B cell (primary cell): ENCODE measurements around the gene FOXK1. TPM values are rescaled to one million over a fixed set of nuclear protein-coding genes. Genes with fewer than 3 reads are reported as not detected.

Experiments
- ATAC-seq: fragments of 200-7000 bp; cut with Tn5 transposase; one replicate; pipeline ENCODE4 v1.10.0; 2021; ENCODE audit warnings: low read depth, mild to moderate bottlenecking, moderate number of reproducible peaks, moderate library complexity
- CTCF ChIA-PET: fragments of 350-600 bp; sonication (Branson Sonifier 250); formaldehyde crosslinking; loops from one replicate; lab custom pipeline; 2021; ENCODE audit warnings: antibody characterized with exemption, inconsistent platforms; lab: Charles Lee
- POLR2A ChIA-PET: fragments of 350-600 bp; sonication (Branson Sonifier 250); formaldehyde crosslinking; loops from one replicate; lab custom pipeline; 2021; ENCODE audit warnings: antibody characterized with exemption; lab: Charles Lee
- DNase-seq: peaks from one replicate; pipeline ENCODE4 v3.0.0; 2013
- H2AFZ ChIP-seq: 2 replicates; pipeline ENCODE4 v1.6.1; 2012; ENCODE audit warnings: mild to moderate bottlenecking, low read depth, low read length; ENCODE audit not compliant: insufficient read depth, poor library complexity, severe bottlenecking
- H3K27ac ChIP-seq, 2 donors: 1 replicate in 1 of 2; 2 replicates in 1 of 2; pipeline ENCODE4 v1.5.1; 2012 to 2013; ENCODE audit warnings: low read length in 2 of 2, mild to moderate bottlenecking in 2 of 2, moderate library complexity in 1 of 2
- H3K27me3 ChIP-seq, 4 experiments: fragments of 200-600 bp in 1 of 4; sonication (generic) in 1 of 4; replicated peaks in 1 of 4; 1 replicate in 2 of 4; 2 replicates in 2 of 4; pipeline versions ENCODE4 v1.6.1 to v1.7.0; 2013 to 2016; ENCODE audit warnings: low read length in 3 of 4, mild to moderate bottlenecking in 2 of 4, mixed read lengths in 1 of 4, moderate library complexity in 1 of 4; ENCODE audit not compliant: insufficient read depth in 4 of 4, control insufficient read depth in 3 of 4; ENCODE audit errors: control extremely low read depth in 1 of 4
- H3K36me3 ChIP-seq, 2 experiments: replicated peaks in 1 of 2; 1 replicate in 1 of 2; 2 replicates in 1 of 2; pipeline versions ENCODE4 v1.6.1 to v1.7.1; 2013; ENCODE audit warnings: low read length in 1 of 2; ENCODE audit not compliant: insufficient read depth in 2 of 2, control insufficient read depth in 1 of 2; ENCODE audit errors: control extremely low read depth in 1 of 2, extremely low read depth in 1 of 2
- H3K4me1 ChIP-seq, 2 donors: fragments of 200-600 bp in 1 of 2; sonication (generic) in 1 of 2; 1 replicate in 1 of 2; 2 replicates in 1 of 2; pipeline versions ENCODE4 v1.5.1 to v1.6.1; 2013 to 2017; ENCODE audit warnings: low read length in 2 of 2; ENCODE audit not compliant: control insufficient read depth in 2 of 2, insufficient read depth in 2 of 2
- H3K4me2 ChIP-seq: replicated peaks from 2 replicates; pipeline ENCODE3; 2012; ENCODE audit warnings: mild to moderate bottlenecking, low read depth, low read length; ENCODE audit not compliant: poor library complexity, severe bottlenecking
- H3K4me3 ChIP-seq, 5 experiments: fragments of 200-600 bp in 1 of 5; sonication (generic) in 1 of 5; 1 replicate in 3 of 5; 2 replicates in 2 of 5; pipeline versions ENCODE4 v1.5.1 to v1.7.0; 2011 to 2016; ENCODE audit warnings: low read length in 4 of 5, mild to moderate bottlenecking in 4 of 5, low read depth in 2 of 5, control low read depth in 1 of 5, moderate library complexity in 1 of 5; ENCODE audit not compliant: insufficient read depth in 1 of 5; ENCODE audit errors: control extremely low read depth in 1 of 5, extremely low read depth in 1 of 5
- H3K79me2 ChIP-seq: fragments of 200-600 bp; sonication (generic); one replicate; pipeline ENCODE4 v1.6.0; 2016; ENCODE audit warnings: low read length; ENCODE audit not compliant: control insufficient read depth, insufficient read depth
- H3K9ac ChIP-seq: fragments of 200-600 bp; sonication (generic); 2 replicates; pipeline ENCODE4 v1.6.1; 2017; ENCODE audit warnings: mild to moderate bottlenecking, low read length, moderate library complexity
- H3K9me3 ChIP-seq, 3 donors: one replicate each; pipeline versions ENCODE4 v1.6.1 to v1.7.1; 2013; ENCODE audit warnings: low read length in 2 of 3; ENCODE audit not compliant: control insufficient read depth in 2 of 3, insufficient read depth in 1 of 3; ENCODE audit errors: control extremely low read depth in 1 of 3
- H4K20me1 ChIP-seq: 2 replicates; pipeline ENCODE4 v1.6.0; 2012; ENCODE audit warnings: mild to moderate bottlenecking, low read length; ENCODE audit not compliant: insufficient read depth, control insufficient read depth, poor library complexity, severe bottlenecking
- H3K27ac Mint-ChIP-seq: one replicate; pipeline ENCODE4 v1.8.0; 2021; ENCODE audit warnings: mixed read lengths
- H3K27me3 Mint-ChIP-seq: one replicate; pipeline ENCODE4 v1.8.0; 2021; ENCODE audit warnings: mixed read lengths
- H3K4me1 Mint-ChIP-seq: one replicate; pipeline ENCODE4 v1.8.0; 2021; ENCODE audit warnings: mixed read lengths
- H3K4me3 Mint-ChIP-seq: one replicate; pipeline ENCODE4 v1.8.0; 2021; ENCODE audit warnings: mixed read lengths
- H3K9me3 Mint-ChIP-seq: one replicate; pipeline ENCODE4 v1.8.0; 2022; ENCODE audit warnings: mixed read lengths; ENCODE audit not compliant: insufficient read depth
- EZH2 ChIP-seq: IDR thresholded peaks from 2 replicates; pipeline ENCODE4 v1.6.1; 2012; ENCODE audit warnings: borderline replicate concordance, low read depth, mild to moderate bottlenecking, moderate library complexity, low read length; ENCODE audit not compliant: insufficient read depth, poor library complexity, severe bottlenecking
- WGBS: methylation state at CpG from one replicate; pipeline ENCODE4 v1.1.5; 2013; ENCODE audit warnings: missing lambda C conversion rate; ENCODE audit not compliant: insufficient coverage; 5-methylcytosine and 5-hydroxymethylcytosine counted together
- intact Hi-C: fragments of 100-400 bp; cut with micrococcal nuclease; formaldehyde crosslinking; loops from one replicate; pipeline ENCODE4 v1.10.0; 2022
- polyA plus RNA-seq: library from polyadenylated mRNA; depleted of rRNA; stranded (reverse); fragments of >200 nt; gene quantifications from 2 replicates; pipeline ENCODE4 v1.2.3, GENCODE V29; 2012
- total RNA-seq, 2 donors: library from RNA; stranded (reverse); fragments of 120-200 nt in 1 of 2; gene quantifications; 1 replicate in 1 of 2; 2 replicates in 1 of 2; pipeline versions ENCODE4 v1.2.3 to v1.2.4, GENCODE V29; 2013 to 2022
- TF ChIP-seq, protein P1 (sequence below): fragments of 200-600 bp; IDR thresholded peaks from one replicate; pipeline ENCODE4 v1.8.0; 2022; ENCODE audit warnings: antibody characterized with exemption, mild to moderate bottlenecking

The FOXK1 gene
- total and polyA plus RNA-seq, 2 donors (not counting 1 experiment from before 2014, with no cell fraction given), result 17.9 to 56.2 TPM

DNA sequence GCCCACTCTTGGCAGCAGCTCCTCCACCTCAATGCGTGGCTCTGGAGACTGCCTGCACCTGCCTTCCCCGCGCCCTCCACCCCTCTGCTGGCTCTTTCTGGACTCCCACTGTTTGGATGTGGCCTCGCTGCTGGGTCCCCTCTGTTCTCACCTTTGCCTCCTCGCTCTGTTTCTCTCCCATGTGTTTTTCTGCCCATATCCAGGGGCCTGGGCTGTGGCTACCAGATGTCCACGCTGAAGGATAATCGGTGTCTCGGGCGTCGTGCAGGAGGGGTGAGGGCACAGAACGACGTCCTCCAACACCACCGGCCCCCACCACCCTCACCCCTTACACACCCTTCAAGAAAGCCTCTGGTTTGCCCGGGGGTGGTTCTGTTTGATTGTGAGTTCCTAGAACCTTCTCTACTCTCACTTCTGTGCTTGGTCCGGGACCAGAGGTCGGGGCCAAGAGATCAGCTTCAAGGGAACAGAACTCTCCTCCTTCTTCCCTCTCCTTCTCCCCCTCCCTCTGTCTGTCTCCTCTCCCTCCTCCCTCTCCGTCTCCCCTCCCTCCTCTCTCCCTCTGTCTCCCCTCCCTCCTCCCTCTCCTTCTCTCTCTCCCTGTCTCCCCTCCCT is 125.0 kb downstream of the FOXK1 start:
- CTCF ChIA-PET, result interaction anchor here (0.9 kb wide), 1 partner anchor 9 kb away, joined by 3 read pairs; no protein-coding TSS in a partner anchor
- no peaks in the 10 kb centered on the region for H3K9me3 Mint-ChIP-seq
- POLR2A ChIA-PET, result no interaction called here
- H2AFZ ChIP-seq, result peak overlapping the region; percentile 16
- peaks cover 0 to 4% (median 0%) of the 10 kb centered on the region in 3 donors for H3K9me3 ChIP-seq
- no peaks in the 10 kb centered on the region for H4K20me1 ChIP-seq
- intact Hi-C loops, result no loop called here
- peaks cover 12 to 15% of the 10 kb centered on the region in 2 donors for H3K4me1 ChIP-seq
- H3K79me2 ChIP-seq, result no peaks in the 10 kb centered on the region
- 70% methylated on average over 8 of the region's 17 CpGs for WGBS
- H3K27ac ChIP-seq, result no peak overlapping the region
- no peak overlapping the region for H3K4me2 ChIP-seq
- no peaks in the 10 kb centered on the region for H3K36me3 ChIP-seq
- DNase-seq (no peak), ATAC-seq (no peak)
- H3K27me3 Mint-ChIP-seq, result peaks cover 8% of the 10 kb centered on the region
- H3K4me3 ChIP-seq, result no peak overlapping the region
- peaks cover 0 to 22% (median 5%) of the 10 kb centered on the region in 4 experiments for H3K27me3 ChIP-seq
- H3K9ac ChIP-seq, result no peak overlapping the region
- no peak overlapping the region for H3K27ac Mint-ChIP-seq
- no peak overlapping the region for H3K4me3 Mint-ChIP-seq
- TF ChIP-seq, protein P1, sequence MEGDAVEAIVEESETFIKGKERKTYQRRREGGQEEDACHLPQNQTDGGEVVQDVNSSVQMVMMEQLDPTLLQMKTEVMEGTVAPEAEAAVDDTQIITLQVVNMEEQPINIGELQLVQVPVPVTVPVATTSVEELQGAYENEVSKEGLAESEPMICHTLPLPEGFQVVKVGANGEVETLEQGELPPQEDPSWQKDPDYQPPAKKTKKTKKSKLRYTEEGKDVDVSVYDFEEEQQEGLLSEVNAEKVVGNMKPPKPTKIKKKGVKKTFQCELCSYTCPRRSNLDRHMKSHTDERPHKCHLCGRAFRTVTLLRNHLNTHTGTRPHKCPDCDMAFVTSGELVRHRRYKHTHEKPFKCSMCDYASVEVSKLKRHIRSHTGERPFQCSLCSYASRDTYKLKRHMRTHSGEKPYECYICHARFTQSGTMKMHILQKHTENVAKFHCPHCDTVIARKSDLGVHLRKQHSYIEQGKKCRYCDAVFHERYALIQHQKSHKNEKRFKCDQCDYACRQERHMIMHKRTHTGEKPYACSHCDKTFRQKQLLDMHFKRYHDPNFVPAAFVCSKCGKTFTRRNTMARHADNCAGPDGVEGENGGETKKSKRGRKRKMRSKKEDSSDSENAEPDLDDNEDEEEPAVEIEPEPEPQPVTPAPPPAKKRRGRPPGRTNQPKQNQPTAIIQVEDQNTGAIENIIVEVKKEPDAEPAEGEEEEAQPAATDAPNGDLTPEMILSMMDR, result no peak
- no peak for TF ChIP-seq EZH2
- H3K4me1 Mint-ChIP-seq, result peaks cover 11% of the 10 kb centered on the region

DNA sequence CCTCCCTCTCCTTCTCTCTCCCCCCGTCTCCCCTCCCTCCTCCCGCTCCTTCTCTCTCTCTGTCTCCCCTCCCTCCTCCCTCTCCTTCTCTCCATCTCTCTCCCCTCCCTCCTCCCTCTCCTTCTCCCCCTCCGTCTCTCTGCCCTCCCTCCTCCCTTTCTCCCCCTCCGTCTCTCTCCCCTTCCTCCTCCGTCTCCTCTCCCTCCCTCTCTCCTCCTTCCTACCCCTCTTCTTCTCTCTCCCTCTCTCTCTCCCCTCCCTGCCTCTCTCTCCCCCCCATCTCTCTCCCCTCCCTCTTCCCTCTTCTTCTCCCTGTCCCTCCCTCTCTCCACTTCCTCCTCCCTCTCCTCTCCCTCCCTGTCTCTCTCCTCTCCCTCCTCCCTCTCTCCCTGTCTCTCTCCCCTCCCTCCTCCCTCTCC is 125.5 kb downstream of the FOXK1 start:
- WGBS, result 9% methylated on average over 5 of the region's 5 CpGs
- Histone ChIP-seq H3K27me3 (peaks cover 0 to 24% (median 6%) of the 10 kb centered on the region in 4 experiments), H3K9me3 (peaks cover 0 to 4% (median 0%) of the 10 kb centered on the region in 3 donors), H3K4me3 (no peak overlapping the region), H3K36me3 (no peaks in the 10 kb centered on the region), H3K27ac (no peak overlapping the region), H3K79me2 (no peaks in the 10 kb centered on the region), H3K4me1 (peaks cover 12 to 15% of the 10 kb centered on the region in 2 donors), H3K9ac (no peak overlapping the region), H2AFZ (peak overlapping the region; percentile 16), H3K4me2 (no peak overlapping the region), H4K20me1 (no peaks in the 10 kb centered on the region)
- no peak for DNase-seq
- Mint-ChIP-seq H3K27me3 (peaks cover 9% of the 10 kb centered on the region), H3K27ac (no peak overlapping the region), H3K9me3 (no peaks in the 10 kb centered on the region), H3K4me1 (peaks cover 11% of the 10 kb centered on the region), H3K4me3 (no peak overlapping the region)
- no peak for ATAC-seq
- POLR2A ChIA-PET, result no interaction called here
- CTCF ChIA-PET, result no interaction called here
- TF ChIP-seq, protein P1, result no peak
- no peak for TF ChIP-seq EZH2
- intact Hi-C loops, result no loop called here
